ENCODE data around the gene NAGS.
"Not testable (repeated sequence)": the region's sequence is repeated elsewhere in the genome, so short reads cannot be mapped to it uniquely, and the experiment has no call there.

NAGS gene

GRCh38 chr17:43984521-43984920 lies 19.9 kb upstream of the NAGS start:
- DNase-seq (ENCODE audit: low spot score), result no peak

GRCh38 chr17:43986225-43986981 lies 18.0 kb upstream of the NAGS start:
- no peak for DNase-seq (ENCODE audit: low spot score)

- no peak for DNase-seq (ENCODE audit: low spot score)
These were observed 17.0 kb upstream of the NAGS start for GRCh38 chr17:43987131-43988021.

GRCh38 chr17:43988301-43988700 lies 16.1 kb upstream of the NAGS start:
- no peak for DNase-seq (ENCODE audit: low spot score)

- no peak for DNase-seq (ENCODE audit: low spot score)
These were observed 11.8 kb upstream of the NAGS start for GRCh38 chr17:43992641-43993040.

- DNase-seq (ENCODE audit: low spot score), result peak; percentile 75
These were observed 9.9 kb upstream of the NAGS start for GRCh38 chr17:43994272-43995149.

GRCh38 chr17:43995150-43995471 lies 9.3 kb upstream of the NAGS start:
- DNase-seq (ENCODE audit: low spot score), result no peak

- DNase-seq (ENCODE audit: low spot score), result not testable (repeated sequence)
These were observed 7.2 kb upstream of the NAGS start for GRCh38 chr17:43997180-43997579.

GRCh38 chr17:43998552-43998951 lies 5.9 kb upstream of the NAGS start:
- DNase-seq (ENCODE audit: low spot score), result no peak

GRCh38 chr17:43999024-43999423 lies 5.4 kb upstream of the NAGS start:
- no peak for DNase-seq (ENCODE audit: low spot score)

GRCh38 chr17:44000141-44000860 lies 4.1 kb upstream of the NAGS start:
- no peak for DNase-seq (ENCODE audit: low spot score)

- DNase-seq (ENCODE audit: low spot score), result no peak
These were observed 3.5 kb upstream of the NAGS start for GRCh38 chr17:44000871-44001460.

GRCh38 chr17:44001461-44001920 lies 2.9 kb upstream of the NAGS start:
- no peak for DNase-seq (ENCODE audit: low spot score)

GRCh38 chr17:44002141-44002848 lies 2.1 kb upstream of the NAGS start:
- DNase-seq (ENCODE audit: low spot score), result peak; percentile 56

- no peak for DNase-seq (ENCODE audit: low spot score)
These were observed 522 bp downstream of the NAGS start for GRCh38 chr17:44004761-44005526.

GRCh38 chr17:44005527-44006271 lies 1.3 kb downstream of the NAGS start:
- DNase-seq (ENCODE audit: low spot score), result no peak

- peak; percentile 29 for DNase-seq (ENCODE audit: low spot score)
These were observed 1.8 kb downstream of the NAGS start for GRCh38 chr17:44006272-44006597.

GRCh38 chr17:44006598-44007345 lies 2.4 kb downstream of the NAGS start:
- peak; percentile 97 for DNase-seq (ENCODE audit: low spot score)
